ENCODE data around the gene IL17RE. TPM values are rescaled to one million over a fixed set of nuclear protein-coding genes. Genes with fewer than 3 reads are reported as not detected.
"Not testable (repeated sequence)": the region's sequence is repeated elsewhere in the genome, so short reads cannot be mapped to it uniquely, and the experiment has no call there.

Gene IL17RE
- total RNA-seq, 1 donor from 2014 or later = 1.1 TPM

GRCh38 chr3:9889405-9889804, 13.2 kb upstream of the IL17RE start:
- Mint-ChIP-seq H3K27ac (peak overlapping the region; percentile 99), H3K9me3 (no peaks in the 10 kb centered on the region), H3K4me1 (peaks cover 28% of the 10 kb centered on the region), H3K36me3 (ENCODE audit: low read depth) (peaks cover 27% of the 10 kb centered on the region), H3K4me3 (no peak overlapping the region), H3K27me3 (no peaks in the 10 kb centered on the region)
- DNase-seq = no peak
- intact Hi-C loops (cut with micrococcal nuclease) = no loop called here

- Mint-ChIP-seq H3K27me3 (no peaks in the 10 kb centered on the region), H3K9me3 (peaks cover 4% of the 10 kb centered on the region), H3K4me3 (peak within 1 kb of the TSS; percentile 98), H3K27ac (peak within 1 kb of the TSS; percentile 99), H3K4me1 (peaks cover 33% of the 10 kb centered on the region), H3K36me3 (ENCODE audit: low read depth) (peaks cover 34% of the 10 kb centered on the region)
- intact Hi-C loops (cut with micrococcal nuclease) = loop anchor here (1.0 to 5.0 kb wide), 8 partner anchors 12 to 358 kb away; partner anchors contain the start of genes ARPC4, CRELD1, IL17RE and MTMR14
- peak; percentile 96 for DNase-seq
Observed at GRCh38 chr3:9890249-9891071, 12.2 kb upstream of the IL17RE start, which contains the start of gene JAGN1. Gene JAGN1, plus strand, starts transcription at chr3:9890610. Its CDS starts 113 bp downstream, at chr3:9890723.

DNA sequence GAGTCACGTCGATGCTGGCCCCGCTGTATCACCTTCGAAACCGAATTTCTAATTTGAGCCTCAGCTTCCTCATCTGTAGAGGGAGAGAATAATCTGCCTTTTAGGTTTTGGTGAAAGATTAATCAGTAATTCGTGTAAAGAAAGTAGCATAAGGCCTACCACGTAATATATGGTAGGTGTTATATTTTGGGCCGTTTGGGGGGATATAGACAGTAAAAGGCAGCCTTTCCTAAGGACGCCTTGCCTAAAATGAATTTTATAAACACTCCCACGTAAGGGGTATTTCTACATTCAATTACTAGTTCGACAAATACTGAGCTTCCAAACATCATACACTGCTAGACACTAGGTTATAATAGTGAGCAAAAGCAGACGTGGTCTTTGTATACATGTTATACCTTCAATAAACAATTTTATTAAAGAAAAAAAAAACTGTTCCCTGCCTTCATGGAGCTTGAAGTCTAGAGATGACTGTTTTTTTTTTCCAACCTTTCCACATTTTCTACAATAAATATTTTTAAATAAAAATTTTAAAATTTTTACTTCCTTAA, 11.5 kb upstream of the IL17RE start:
- no peak for DNase-seq
- H3K36me3 Mint-ChIP-seq (ENCODE audit: low read depth) = peaks cover 35% of the 10 kb centered on the region
- H3K4me1 Mint-ChIP-seq = peaks cover 33% of the 10 kb centered on the region

GRCh38 chr3:9893739-9894138, 8.9 kb upstream of the IL17RE start:
- Mint-ChIP-seq H3K4me1 (peaks cover 37% of the 10 kb centered on the region), H3K4me3 (no peak overlapping the region), H3K36me3 (ENCODE audit: low read depth) (peaks cover 40% of the 10 kb centered on the region), H3K27me3 (no peaks in the 10 kb centered on the region), H3K27ac (no peak overlapping the region), H3K9me3 (peaks cover 4% of the 10 kb centered on the region)
- no peak for DNase-seq
- intact Hi-C loops (cut with micrococcal nuclease) = loop anchor here (5.0 kb wide), 1 partner anchor 54 kb away; no protein-coding TSS in a partner anchor

More for the DNA sequence above, 11.5 kb upstream of the IL17RE start:
- Mint-ChIP-seq H3K4me3 (peak overlapping the region; percentile 98), H3K27me3 (no peaks in the 10 kb centered on the region), H3K9me3 (peaks cover 4% of the 10 kb centered on the region), H3K27ac (peak overlapping the region; percentile 99)
- intact Hi-C loops (cut with micrococcal nuclease) = loop anchor here (2.0 to 5.0 kb wide), 4 partner anchors 24 to 358 kb away; partner anchors contain the start of genes ARPC4, TADA3 and TATDN2

DNA sequence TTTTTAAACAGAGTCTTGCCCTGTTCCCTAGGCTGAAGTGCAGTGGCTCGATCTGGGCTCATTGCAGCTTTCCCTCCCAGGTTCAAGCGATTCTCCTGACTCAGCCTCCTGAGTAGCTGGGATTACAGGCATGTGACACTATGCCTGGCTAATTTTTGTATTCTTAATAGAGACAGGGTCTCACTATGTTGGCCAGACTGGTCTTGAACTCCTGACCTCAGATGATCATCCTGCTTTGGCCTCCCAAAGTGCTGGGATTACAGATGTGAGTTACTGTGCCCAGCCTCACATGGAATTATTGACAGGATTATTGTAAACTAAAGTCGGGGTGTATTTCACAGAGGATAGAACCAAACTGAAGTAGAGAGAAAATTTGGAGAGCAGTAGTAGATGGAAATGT, 6.9 kb upstream of the IL17RE start:
- peaks cover 40% of the 10 kb centered on the region for H3K36me3 Mint-ChIP-seq (ENCODE audit: low read depth)
- H3K27me3 Mint-ChIP-seq; intact Hi-C loops (cut with micrococcal nuclease); H3K27ac Mint-ChIP-seq; H3K4me3 Mint-ChIP-seq; H3K9me3 Mint-ChIP-seq; DNase-seq: not testable (repeated sequence)
- peaks cover 32% of the 10 kb centered on the region for H3K4me1 Mint-ChIP-seq

DNA sequence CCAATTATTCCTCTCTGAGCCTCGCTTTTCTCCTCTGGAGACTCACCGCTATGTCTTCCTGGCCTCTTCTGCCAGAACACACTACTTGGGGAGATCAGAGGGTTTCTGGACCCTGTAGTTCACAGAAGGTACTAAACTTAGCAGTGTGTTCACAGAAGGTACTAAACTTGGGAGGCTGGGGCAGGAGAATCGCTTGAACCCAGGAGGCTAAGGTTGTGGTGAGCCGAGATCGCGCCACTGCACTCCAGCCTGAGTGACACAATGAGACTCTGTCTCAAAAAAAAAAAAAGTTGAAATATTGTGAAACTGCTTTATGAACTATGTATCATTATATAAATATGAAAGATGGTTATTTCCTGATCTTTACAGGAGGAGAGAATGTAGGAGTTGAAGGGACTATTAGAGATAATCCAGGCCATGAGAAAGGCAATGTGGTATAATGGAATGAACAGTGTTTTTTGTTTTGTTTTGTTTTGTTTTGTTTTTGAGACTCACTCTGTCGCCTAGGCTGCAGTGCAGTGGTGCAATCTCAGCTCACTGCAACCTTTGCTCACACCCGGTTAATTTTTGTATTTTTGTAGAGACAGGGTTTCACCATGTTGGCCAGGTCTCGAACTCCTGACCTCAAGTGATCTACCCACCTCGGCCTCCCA, 5.8 kb upstream of the IL17RE start:
- peaks cover 33% of the 10 kb centered on the region for H3K36me3 Mint-ChIP-seq (ENCODE audit: low read depth)
- intact Hi-C loops (cut with micrococcal nuclease); DNase-seq; H3K4me3 Mint-ChIP-seq; H3K27ac Mint-ChIP-seq; H3K27me3 Mint-ChIP-seq; H3K9me3 Mint-ChIP-seq: not testable (repeated sequence)
- H3K4me1 Mint-ChIP-seq = peaks cover 33% of the 10 kb centered on the region

- Mint-ChIP-seq H3K4me3 (no peak overlapping the region), H3K4me1 (peaks cover 36% of the 10 kb centered on the region), H3K27me3 (no peaks in the 10 kb centered on the region), H3K27ac (no peak overlapping the region), H3K36me3 (ENCODE audit: low read depth) (peaks cover 27% of the 10 kb centered on the region), H3K9me3 (peaks cover 4% of the 10 kb centered on the region)
- intact Hi-C loops (cut with micrococcal nuclease) = no loop called here
- DNase-seq = no peak
Observed at GRCh38 chr3:9897408-9898372, 5.0 kb upstream of the IL17RE start.

- peaks cover 4% of the 10 kb centered on the region for H3K9me3 Mint-ChIP-seq
- no peaks in the 10 kb centered on the region for H3K27me3 Mint-ChIP-seq
- no peak overlapping the region for H3K27ac Mint-ChIP-seq
- DNase-seq = no peak
- H3K4me3 Mint-ChIP-seq = no peak overlapping the region
- peaks cover 20% of the 10 kb centered on the region for H3K36me3 Mint-ChIP-seq (ENCODE audit: low read depth)
- intact Hi-C loops (cut with micrococcal nuclease) = no loop called here
- H3K4me1 Mint-ChIP-seq = peaks cover 39% of the 10 kb centered on the region
Observed at GRCh38 chr3:9898467-9899241, 4.0 kb upstream of the IL17RE start.

DNA sequence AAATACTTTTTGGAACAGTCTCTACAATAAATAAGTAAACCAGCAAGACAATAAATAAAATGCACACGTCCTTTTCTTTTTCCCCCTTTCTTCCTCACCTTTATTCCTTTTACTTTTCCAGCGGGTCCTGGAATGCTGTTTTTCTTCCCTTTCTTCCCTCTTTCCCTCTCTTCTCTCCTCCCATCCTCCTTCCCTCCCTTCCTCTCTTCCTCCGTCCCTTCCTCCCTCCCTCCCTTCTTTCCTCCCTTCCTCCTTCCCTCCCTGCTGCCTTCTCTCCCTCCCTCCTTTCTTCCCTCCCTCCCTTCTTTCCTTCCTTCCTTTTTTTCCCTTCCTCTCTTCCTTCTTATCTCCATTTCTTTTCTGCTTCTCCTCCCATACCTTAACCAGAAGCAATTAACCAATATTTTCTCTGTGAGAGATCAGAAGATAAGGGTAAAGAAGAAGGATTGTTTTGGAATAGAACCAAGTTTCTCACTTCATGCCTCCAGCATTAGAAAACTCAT, 3.3 kb upstream of the IL17RE start:
- Mint-ChIP-seq H3K4me3 (no peak overlapping the region), H3K4me1 (peaks cover 37% of the 10 kb centered on the region), H3K27ac (peak overlapping the region; percentile 39), H3K27me3 (no peaks in the 10 kb centered on the region), H3K36me3 (ENCODE audit: low read depth) (peaks cover 13% of the 10 kb centered on the region), H3K9me3 (peaks cover 4% of the 10 kb centered on the region)
- DNase-seq = no peak
- intact Hi-C loops (cut with micrococcal nuclease) = no loop called here

- DNase-seq; intact Hi-C loops (cut with micrococcal nuclease); H3K36me3 Mint-ChIP-seq (ENCODE audit: low read depth); H3K4me3 Mint-ChIP-seq; H3K27ac Mint-ChIP-seq; H3K9me3 Mint-ChIP-seq; H3K27me3 Mint-ChIP-seq: not testable (repeated sequence)
- peaks cover 32% of the 10 kb centered on the region for H3K4me1 Mint-ChIP-seq
Observed at GRCh38 chr3:9900965-9901415, 1.7 kb upstream of the IL17RE start.

GRCh38 chr3:9901967-9902366, 681 bp upstream of the IL17RE start:
- Mint-ChIP-seq H3K4me1 (peaks cover 30% of the 10 kb centered on the region), H3K27me3 (no peaks in the 10 kb centered on the region), H3K9me3 (no peaks in the 10 kb centered on the region), H3K4me3 (peak overlapping the region; percentile 71), H3K27ac (peak overlapping the region; percentile 80), H3K36me3 (ENCODE audit: low read depth) (peaks cover 2% of the 10 kb centered on the region)
- intact Hi-C loops (cut with micrococcal nuclease) = loop anchor here (1.0 to 2.0 kb wide), 2 partner anchors 12 to 15 kb away; partner anchors contain the start of genes IL17RC and JAGN1
- DNase-seq = peak; percentile 79

DNA sequence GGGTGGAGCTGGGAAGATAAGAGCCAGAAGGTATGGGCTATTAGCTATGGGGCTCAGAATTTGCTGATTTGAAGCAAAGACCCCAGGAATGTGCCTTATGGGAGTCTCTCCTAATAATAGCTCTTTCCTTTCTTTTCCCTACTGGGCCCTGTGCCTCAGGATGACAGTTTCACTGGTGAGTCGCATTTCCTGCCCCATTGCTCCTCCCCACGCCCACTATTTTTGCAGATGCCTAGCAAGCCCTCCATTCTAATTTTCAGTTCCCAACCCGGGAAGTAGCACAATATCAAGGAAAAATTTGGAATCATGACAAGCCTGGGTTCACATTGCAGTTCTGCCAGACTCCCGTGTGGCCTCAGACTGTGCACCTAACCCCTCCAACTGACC, 583 bp downstream of the IL17RE start:
- Mint-ChIP-seq H3K27ac (peak overlapping the region; percentile 78), H3K9me3 (no peaks in the 10 kb centered on the region), H3K27me3 (no peaks in the 10 kb centered on the region), H3K36me3 (ENCODE audit: low read depth) (no peaks in the 10 kb centered on the region), H3K4me1 (peaks cover 29% of the 10 kb centered on the region), H3K4me3 (peak overlapping the region; percentile 58)
- intact Hi-C loops (cut with micrococcal nuclease) = loop anchor here (2.0 kb wide), 1 partner anchor 14 kb away; the partner anchor contains the start of gene IL17RC
- no peak for DNase-seq
